HEK293 (cell line): ENCODE data around the gene MAGEF1.

ENCODE experiments used
- GLIS1 ChIP-seq: fragments of 450-650 bp; formaldehyde crosslinking; IDR thresholded peaks from 2 replicates; pipeline ENCODE4 v1.5.1; 2016; ENCODE audit warnings: missing biosample characterization, missing genetic modification characterization
- GLIS2 ChIP-seq: fragments of 450-650 bp; formaldehyde crosslinking; IDR thresholded peaks from 2 replicates; pipeline ENCODE4 v1.5.1; 2016; ENCODE audit warnings: missing biosample characterization, missing genetic modification characterization
- KLF8 ChIP-seq: fragments of 450-650 bp; formaldehyde crosslinking; IDR thresholded peaks from 2 replicates; pipeline ENCODE4 v1.5.1; 2016; ENCODE audit warnings: missing biosample characterization, missing genetic modification characterization
- MZF1 ChIP-seq: fragments of 450-650 bp; formaldehyde crosslinking; IDR thresholded peaks from 2 replicates; pipeline ENCODE4 v1.5.1; 2017; ENCODE audit warnings: missing biosample characterization, missing genetic modification characterization, borderline replicate concordance
- PRDM1 ChIP-seq: fragments of 450-650 bp; formaldehyde crosslinking; IDR thresholded peaks from 2 replicates; pipeline ENCODE4; 2016; ENCODE audit warnings: missing biosample characterization, missing genetic modification characterization
- SP2 ChIP-seq: fragments of 450-650 bp; formaldehyde crosslinking; IDR thresholded peaks from 2 replicates; pipeline ENCODE4 v1.5.1; 2016; ENCODE audit warnings: missing biosample characterization, missing genetic modification characterization
- YY1 ChIP-seq: fragments of 450-650 bp; formaldehyde crosslinking; IDR thresholded peaks from 2 replicates; pipeline ENCODE4 v1.5.1; 2018; ENCODE audit warnings: missing biosample characterization, missing genetic modification characterization
- ZBTB20 ChIP-seq: fragments of 450-650 bp; formaldehyde crosslinking; IDR thresholded peaks from 2 replicates; pipeline ENCODE4 v1.5.1; 2016; ENCODE audit warnings: missing biosample characterization, missing genetic modification characterization
- ZBTB48 ChIP-seq: fragments of 450-650 bp; formaldehyde crosslinking; IDR thresholded peaks from 2 replicates; pipeline ENCODE4 v1.5.1; 2016; ENCODE audit warnings: missing biosample characterization, missing genetic modification characterization
- ZBTB6 ChIP-seq: fragments of 450-650 bp; formaldehyde crosslinking; IDR thresholded peaks from 2 replicates; pipeline ENCODE4 v1.5.1; 2017; ENCODE audit warnings: missing biosample characterization, missing genetic modification characterization
- ZFHX2 ChIP-seq: fragments of 450-650 bp; formaldehyde crosslinking; conservative IDR thresholded peaks from 2 replicates; pipeline ENCODE4 v1.5.1; 2016; ENCODE audit warnings: missing biosample characterization, missing genetic modification characterization
- ZFP69B ChIP-seq: fragments of 450-650 bp; formaldehyde crosslinking; IDR thresholded peaks from 2 replicates; pipeline ENCODE4 v1.5.1; 2016; ENCODE audit warnings: missing biosample characterization, missing genetic modification characterization
- ZIC2 ChIP-seq: fragments of 450-650 bp; formaldehyde crosslinking; IDR thresholded peaks from 2 replicates; pipeline ENCODE4 v1.5.1; 2016; ENCODE audit warnings: missing biosample characterization, missing genetic modification characterization
- ZNF133 ChIP-seq: fragments of 450-650 bp; formaldehyde crosslinking; IDR thresholded peaks from 2 replicates; pipeline ENCODE4 v1.5.1; 2016; ENCODE audit warnings: missing biosample characterization, missing genetic modification characterization
- ZNF146 ChIP-seq: fragments of 450-650 bp; formaldehyde crosslinking; IDR thresholded peaks from 2 replicates; pipeline ENCODE4 v1.5.1; 2016; ENCODE audit warnings: missing biosample characterization, missing genetic modification characterization
- ZNF155 ChIP-seq: fragments of 450-650 bp; formaldehyde crosslinking; IDR thresholded peaks from 2 replicates; pipeline ENCODE4 v1.5.1; 2016; ENCODE audit warnings: missing biosample characterization, missing genetic modification characterization
- ZNF18 ChIP-seq: fragments of 450-650 bp; formaldehyde crosslinking; IDR thresholded peaks from 2 replicates; pipeline ENCODE4 v1.5.1; 2016; ENCODE audit warnings: missing biosample characterization, missing genetic modification characterization
- ZNF202 ChIP-seq: fragments of 450-650 bp; formaldehyde crosslinking; IDR thresholded peaks from 2 replicates; pipeline ENCODE4 v1.5.1; 2016; ENCODE audit warnings: missing biosample characterization, missing genetic modification characterization, borderline replicate concordance
- ZNF433 ChIP-seq: fragments of 450-650 bp; formaldehyde crosslinking; IDR thresholded peaks from 2 replicates; pipeline ENCODE4 v1.5.1; 2016; ENCODE audit warnings: missing biosample characterization, missing genetic modification characterization, low read depth
- ZNF548 ChIP-seq: fragments of 450-650 bp; formaldehyde crosslinking; IDR thresholded peaks from 2 replicates; pipeline ENCODE4 v1.5.1; 2016; ENCODE audit warnings: missing biosample characterization, missing genetic modification characterization
- ZNF580 ChIP-seq: fragments of 450-650 bp; formaldehyde crosslinking; IDR thresholded peaks from 2 replicates; pipeline ENCODE4 v1.5.1; 2016; ENCODE audit warnings: missing biosample characterization, missing genetic modification characterization
- ZNF623 ChIP-seq: fragments of 450-650 bp; formaldehyde crosslinking; IDR thresholded peaks from 2 replicates; pipeline ENCODE4 v1.5.1; 2016; ENCODE audit warnings: missing biosample characterization, missing genetic modification characterization
- ZNF660 ChIP-seq: fragments of 450-650 bp; IDR thresholded peaks from 2 replicates; pipeline ENCODE4 v1.5.1; 2018; ENCODE audit warnings: missing biosample characterization, mild to moderate bottlenecking, missing genetic modification characterization
- ZNF692 ChIP-seq: fragments of 450-650 bp; formaldehyde crosslinking; IDR thresholded peaks from 2 replicates; pipeline ENCODE4 v1.5.1; 2016; ENCODE audit warnings: missing biosample characterization, missing genetic modification characterization
- ZNF701 ChIP-seq: fragments of 450-650 bp; formaldehyde crosslinking; IDR thresholded peaks from 2 replicates; pipeline ENCODE4 v1.5.1; 2016; ENCODE audit warnings: missing biosample characterization, missing genetic modification characterization
- ZNF747 ChIP-seq: fragments of 450-650 bp; formaldehyde crosslinking; IDR thresholded peaks from 2 replicates; pipeline ENCODE4 v1.5.1; 2016; ENCODE audit warnings: missing biosample characterization, missing genetic modification characterization
- ZNF830 ChIP-seq: fragments of 450-650 bp; IDR thresholded peaks from 2 replicates; pipeline ENCODE4 v1.5.0; 2018; ENCODE audit warnings: missing biosample characterization, missing genetic modification characterization, low read depth, mild to moderate bottlenecking, moderate library complexity
- TF ChIP-seq, protein P1 (sequence below): fragments of 450-650 bp; formaldehyde crosslinking; IDR thresholded peaks from 2 replicates; pipeline ENCODE4 v1.5.1; 2016; ENCODE audit warnings: missing biosample characterization, missing genetic modification characterization
- TF ChIP-seq, protein P2 (sequence below): fragments of 450-650 bp; formaldehyde crosslinking; IDR thresholded peaks from 2 replicates; pipeline ENCODE4 v1.5.1; 2016; ENCODE audit warnings: missing biosample characterization, missing genetic modification characterization
- TF ChIP-seq, protein P3 (sequence below): fragments of 450-650 bp; formaldehyde crosslinking; optimal IDR thresholded peaks from 2 replicates; pipeline ENCODE3; 2016; ENCODE audit warnings: missing biosample characterization, mild to moderate bottlenecking, missing genetic modification characterization

Gene MAGEF1

DNA sequence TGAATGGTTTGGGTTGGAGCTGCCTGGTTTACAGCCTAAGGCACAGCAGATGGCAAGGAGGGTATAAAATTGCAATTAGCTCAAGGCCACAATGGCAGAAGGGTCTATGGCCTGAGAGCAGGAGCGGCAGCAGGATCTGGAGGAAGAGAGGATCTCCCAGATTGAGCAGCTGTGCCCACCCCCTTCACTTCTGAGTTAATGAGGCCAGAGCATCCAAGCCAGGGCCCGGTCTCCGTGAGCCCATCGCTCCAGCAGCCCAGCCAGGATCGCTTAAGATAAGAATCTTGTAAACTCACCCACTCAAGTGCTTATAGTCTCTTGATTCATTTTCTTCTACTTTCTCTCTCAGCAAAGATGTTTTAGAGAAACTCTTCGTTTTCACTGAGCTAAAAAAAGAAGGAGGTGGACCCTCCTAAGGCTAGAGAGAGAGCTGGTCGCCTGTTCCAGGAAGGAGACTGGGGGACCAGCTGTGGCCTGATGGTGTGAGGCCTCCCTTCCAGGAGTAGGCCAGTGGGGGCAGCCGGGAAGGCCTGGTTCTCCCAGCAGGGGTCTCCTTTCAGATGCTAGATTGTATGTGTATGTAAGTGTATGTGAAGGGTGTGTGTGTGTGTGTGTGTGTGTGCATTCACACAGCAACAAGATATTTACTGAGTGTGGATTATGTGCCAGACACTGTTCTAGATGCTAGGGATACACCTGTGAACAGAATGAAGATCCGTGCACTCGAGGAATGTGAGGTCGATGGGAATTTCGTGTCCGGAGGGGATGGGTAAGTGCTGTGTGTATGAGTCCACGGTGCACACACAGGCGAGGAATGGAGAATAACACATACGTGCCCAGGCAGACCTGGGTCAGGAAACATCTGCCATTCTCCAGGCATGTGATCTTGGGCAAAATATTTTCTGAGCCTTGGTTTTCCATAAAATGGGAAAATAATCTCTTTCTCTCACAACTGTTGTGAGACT is 18.6 kb downstream of the MAGEF1 start (continued):
- TF ChIP-seq, protein P1, sequence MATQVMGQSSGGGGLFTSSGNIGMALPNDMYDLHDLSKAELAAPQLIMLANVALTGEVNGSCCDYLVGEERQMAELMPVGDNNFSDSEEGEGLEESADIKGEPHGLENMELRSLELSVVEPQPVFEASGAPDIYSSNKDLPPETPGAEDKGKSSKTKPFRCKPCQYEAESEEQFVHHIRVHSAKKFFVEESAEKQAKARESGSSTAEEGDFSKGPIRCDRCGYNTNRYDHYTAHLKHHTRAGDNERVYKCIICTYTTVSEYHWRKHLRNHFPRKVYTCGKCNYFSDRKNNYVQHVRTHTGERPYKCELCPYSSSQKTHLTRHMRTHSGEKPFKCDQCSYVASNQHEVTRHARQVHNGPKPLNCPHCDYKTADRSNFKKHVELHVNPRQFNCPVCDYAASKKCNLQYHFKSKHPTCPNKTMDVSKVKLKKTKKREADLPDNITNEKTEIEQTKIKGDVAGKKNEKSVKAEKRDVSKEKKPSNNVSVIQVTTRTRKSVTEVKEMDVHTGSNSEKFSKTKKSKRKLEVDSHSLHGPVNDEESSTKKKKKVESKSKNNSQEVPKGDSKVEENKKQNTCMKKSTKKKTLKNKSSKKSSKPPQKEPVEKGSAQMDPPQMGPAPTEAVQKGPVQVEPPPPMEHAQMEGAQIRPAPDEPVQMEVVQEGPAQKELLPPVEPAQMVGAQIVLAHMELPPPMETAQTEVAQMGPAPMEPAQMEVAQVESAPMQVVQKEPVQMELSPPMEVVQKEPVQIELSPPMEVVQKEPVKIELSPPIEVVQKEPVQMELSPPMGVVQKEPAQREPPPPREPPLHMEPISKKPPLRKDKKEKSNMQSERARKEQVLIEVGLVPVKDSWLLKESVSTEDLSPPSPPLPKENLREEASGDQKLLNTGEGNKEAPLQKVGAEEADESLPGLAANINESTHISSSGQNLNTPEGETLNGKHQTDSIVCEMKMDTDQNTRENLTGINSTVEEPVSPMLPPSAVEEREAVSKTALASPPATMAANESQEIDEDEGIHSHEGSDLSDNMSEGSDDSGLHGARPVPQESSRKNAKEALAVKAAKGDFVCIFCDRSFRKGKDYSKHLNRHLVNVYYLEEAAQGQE (tag by site-specific recombination): no peak
- no peak for TF ChIP-seq KLF8 (tag by site-specific recombination)
- TF ChIP-seq MZF1 (tag by site-specific recombination): no peak
- no peak for TF ChIP-seq ZNF155 (tag by site-specific recombination)
- no peak for TF ChIP-seq ZBTB48 (tag by site-specific recombination)
- TF ChIP-seq ZNF830 (tag by site-specific recombination): no peak
- no peak for TF ChIP-seq ZNF18 (tag by site-specific recombination)
- TF ChIP-seq ZNF747: no peak
- 0 out of 2 replicates have a peak, but pooled peaks have one; percentile 15 for TF ChIP-seq ZNF692
- 0 out of 2 replicates have a peak, but pooled peaks have one; percentile 24 for TF ChIP-seq ZFHX2 (tag by site-specific recombination)
- TF ChIP-seq PRDM1 (tag by site-specific recombination): peak; percentile 77
- TF ChIP-seq ZNF146 (tag by site-specific recombination): no peak
- TF ChIP-seq, protein P2, sequence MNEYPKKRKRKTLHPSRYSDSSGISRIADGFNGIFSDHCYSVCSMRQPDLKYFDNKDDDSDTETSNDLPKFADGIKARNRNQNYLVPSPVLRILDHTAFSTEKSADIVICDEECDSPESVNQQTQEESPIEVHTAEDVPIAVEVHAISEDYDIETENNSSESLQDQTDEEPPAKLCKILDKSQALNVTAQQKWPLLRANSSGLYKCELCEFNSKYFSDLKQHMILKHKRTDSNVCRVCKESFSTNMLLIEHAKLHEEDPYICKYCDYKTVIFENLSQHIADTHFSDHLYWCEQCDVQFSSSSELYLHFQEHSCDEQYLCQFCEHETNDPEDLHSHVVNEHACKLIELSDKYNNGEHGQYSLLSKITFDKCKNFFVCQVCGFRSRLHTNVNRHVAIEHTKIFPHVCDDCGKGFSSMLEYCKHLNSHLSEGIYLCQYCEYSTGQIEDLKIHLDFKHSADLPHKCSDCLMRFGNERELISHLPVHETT: no peak
- no peak for TF ChIP-seq ZNF548 (tag by site-specific recombination)
- no peak for TF ChIP-seq ZNF660 (tag by site-specific recombination)
- no peak for TF ChIP-seq GLIS2 (tag by site-specific recombination)
- no peak for TF ChIP-seq ZNF701 (tag by site-specific recombination)
- no peak for TF ChIP-seq SP2
- TF ChIP-seq ZNF623 (tag by site-specific recombination): no peak
- TF ChIP-seq, protein P3, sequence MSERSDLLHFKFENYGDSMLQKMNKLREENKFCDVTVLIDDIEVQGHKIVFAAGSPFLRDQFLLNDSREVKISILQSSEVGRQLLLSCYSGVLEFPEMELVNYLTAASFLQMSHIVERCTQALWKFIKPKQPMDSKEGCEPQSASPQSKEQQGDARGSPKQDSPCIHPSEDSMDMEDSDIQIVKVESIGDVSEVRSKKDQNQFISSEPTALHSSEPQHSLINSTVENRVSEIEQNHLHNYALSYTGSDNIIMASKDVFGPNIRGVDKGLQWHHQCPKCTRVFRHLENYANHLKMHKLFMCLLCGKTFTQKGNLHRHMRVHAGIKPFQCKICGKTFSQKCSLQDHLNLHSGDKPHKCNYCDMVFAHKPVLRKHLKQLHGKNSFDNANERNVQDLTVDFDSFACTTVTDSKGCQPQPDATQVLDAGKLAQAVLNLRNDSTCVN (tag by site-specific recombination): no peak
- TF ChIP-seq ZNF133 (tag by site-specific recombination): no peak
- TF ChIP-seq ZNF433 (tag by site-specific recombination): no peak
- TF ChIP-seq ZIC2 (tag by site-specific recombination): peak; percentile 42
- TF ChIP-seq ZFP69B (tag by site-specific recombination): no peak
- no peak for TF ChIP-seq ZNF580
- peak; percentile 36; the same call in 1 of the 2 replicates for TF ChIP-seq GLIS1 (tag by site-specific recombination)
- TF ChIP-seq ZBTB6 (tag by site-specific recombination): no peak
- TF ChIP-seq ZNF202 (tag by site-specific recombination): no peak
- TF ChIP-seq ZBTB20: no peak
- no peak for TF ChIP-seq YY1
